ENCODE results near the gene AGAP1. TPM values are rescaled to one million over a fixed set of nuclear protein-coding genes. Genes with fewer than 3 reads are reported as not detected.
A peak's percentile ranks its signal among the peaks of the same experiment; 100 is the strongest.

Gene AGAP1
- total and polyA plus RNA-seq, 2 donors (not counting 3 experiments of a cell fraction or from before 2014, with no cell fraction given), result 10.2 to 20.9 TPM

- FAIRE-seq (peak; percentile 70), DNase-seq (ENCODE audit: low read depth, low spot score) (peak; percentile 66)
- Histone ChIP-seq H3K9ac (replicated peaks; ENCODE audit: extremely low read depth, insufficient read depth, low read length) (no peak overlapping the region), H3K9me1 (replicated peaks; ENCODE audit: control insufficient read depth, extremely low read depth, insufficient read depth, low read length) (no peaks in the 10 kb centered on the region), H2AFZ (ENCODE audit: low read depth, low read length) (no peak overlapping the region), H3K36me3 (ENCODE audit: control insufficient read depth in 2 of 2, extremely low read depth in 1 of 2, insufficient read depth in 2 of 2, low read length in 2 of 2) (no peaks in the 10 kb centered on the region), H3K79me2 (ENCODE audit: control insufficient read depth, insufficient read depth, low read length) (peaks cover 42% of the 10 kb centered on the region), H4K20me1 (replicated peaks; ENCODE audit: control insufficient read depth, extremely low read depth, insufficient read depth, low read length) (no peaks in the 10 kb centered on the region), H3K4me3 (replicated peaks in 1 of 3; ENCODE audit: insufficient read depth in 1 of 3, low read depth in 1 of 3, low read length in 3 of 3) (peak overlapping the region in 1 of 3 experiments; percentile 3), H3K4me2 (ENCODE audit: insufficient read depth, low read length) (peak overlapping the region; percentile 89), H3K4me1 (ENCODE audit: control insufficient read depth, extremely low read depth, insufficient read depth, low read length) (peaks cover 17% of the 10 kb centered on the region), H3K9me3 (replicated peaks; ENCODE audit: control insufficient read depth, insufficient read depth, low read length) (no peaks in the 10 kb centered on the region), H3K27ac (ENCODE audit: insufficient read depth, low read depth, low read length) (peak overlapping the region; percentile 28), H3K27me3 (ENCODE audit: control insufficient read depth in 2 of 2, insufficient read depth in 2 of 2, low read length in 2 of 2) (no peaks in the 10 kb centered on the region)
- BruUV-seq (replicated peaks), result no TSS peak
- TF ChIP-seq FOS (IDR thresholded peaks at IDR 0.05; ENCODE audit: borderline replicate concordance, insufficient read depth, low read length) (peak; percentile 87), POLR2AphosphoS5 (IDR thresholded peaks at IDR 0.05; ENCODE audit: insufficient read depth, low read depth, low read length) (peak; percentile 20), JUN (IDR thresholded peaks at IDR 0.05; ENCODE audit: borderline replicate concordance, insufficient read depth, insufficient read length, low read depth) (peak; percentile 62), POLR2A (IDR thresholded peaks at IDR 0.05; ENCODE audit: low read depth, low read length) (no peak), MYC (IDR thresholded peaks at IDR 0.05; ENCODE audit: low read depth, low read length) (no peak), MAX (IDR thresholded peaks at IDR 0.05; ENCODE audit: insufficient read depth, insufficient read length) (no peak), EZH2 (IDR thresholded peaks at IDR 0.05; ENCODE audit: borderline replicate concordance, low read depth, low read length, severe bottlenecking) (no peak), GATA2 (IDR thresholded peaks at IDR 0.05; ENCODE audit: insufficient read depth, insufficient read length, low read depth, low read length) (peak; percentile 37), CTCF (IDR thresholded peaks at IDR 0.05; ENCODE audit: extremely low read depth in 1 of 2, insufficient read depth in 1 of 2, low read depth in 1 of 2, low read length in 2 of 2) (no peak)
- CTCF ChIA-PET, result interaction anchor here (0.9 to 4.2 kb wide), 7 partner anchors 9 to 245 kb away, joined by 3 to 23 read pairs (median 5); no protein-coding TSS in a partner anchor
- POLR2A ChIA-PET, result interaction anchor here (0.7 to 1.3 kb wide), 2 partner anchors 14 to 18 kb away, joined by 3 read pairs; no protein-coding TSS in a partner anchor
- intact Hi-C loops (cut with micrococcal nuclease) (no loop called here), dilution Hi-C loops (cut with MboI; ENCODE audit: extremely low pct_ligation_motif_present, low sequenced_read_pairs) (no loop called here)
Measured at GRCh38 chr2:235500761-235501672, 7.2 kb downstream of the AGAP1 start.

Measured in endothelial cell of umbilical vein (primary cell).